Measurements from ENCODE around the gene ULK1. TPM values are rescaled to one million over a fixed set of nuclear protein-coding genes. Genes with fewer than 3 reads are reported as not detected.
A peak's percentile ranks its signal among the peaks of the same experiment; 100 is the strongest.
"Not testable (repeated sequence)": the region's sequence is repeated elsewhere in the genome, so short reads cannot be mapped to it uniquely, and the experiment has no call there.

The ULK1 gene
- total RNA-seq, 3 donors from 2014 or later, result 16.3 to 17.9 (median 16.7) TPM

DNA sequence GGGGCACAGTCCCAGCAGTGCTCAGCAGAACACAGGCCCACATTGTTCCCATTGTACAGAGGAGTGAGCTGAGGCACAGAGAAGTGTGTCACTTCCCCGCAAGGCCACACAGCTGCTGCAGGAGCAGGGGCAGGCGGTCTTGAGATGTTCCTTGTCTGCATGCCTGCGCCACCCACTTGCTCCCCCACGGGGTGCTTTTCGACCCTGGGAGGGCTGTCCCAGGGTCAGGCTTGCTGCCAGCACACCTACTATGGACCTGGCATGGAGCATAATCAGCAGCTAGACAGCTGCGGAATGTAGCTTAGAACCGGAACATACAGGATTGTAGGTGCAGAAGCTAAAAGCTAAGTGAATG lies 47.5 kb downstream of the ULK1 start:
- Mint-ChIP-seq H3K4me1 (ENCODE audit: low read depth) (no peaks in the 10 kb centered on the region), H3K36me3 (ENCODE audit: insufficient read depth) (peaks cover 31% of the 10 kb centered on the region), H3K4me3 (no peak overlapping the region), H3K27me3 (ENCODE audit: low read depth) (no peaks in the 10 kb centered on the region), H3K9me3 (no peaks in the 10 kb centered on the region)
- DNase-seq (no peak), ATAC-seq (no peak)

DNA sequence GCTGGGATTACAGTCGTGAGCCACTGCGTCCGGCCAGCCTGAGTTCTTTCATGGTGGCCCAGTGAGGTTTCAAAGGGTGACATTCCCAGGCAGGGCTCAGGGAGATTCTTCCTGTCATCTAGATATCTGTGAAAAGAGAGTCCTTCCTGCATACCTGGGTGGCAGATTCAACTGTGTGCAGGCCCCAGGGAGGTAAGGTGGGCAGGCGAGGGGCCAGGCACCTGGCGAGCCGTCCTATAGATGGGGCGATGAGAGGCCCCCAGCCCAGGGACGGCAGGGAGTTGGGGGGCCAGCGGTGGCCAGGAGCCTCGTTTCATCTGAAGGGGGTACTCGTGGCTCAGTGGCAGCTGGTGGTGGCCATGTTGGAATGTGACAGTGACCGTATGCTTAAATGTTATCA lies 48.2 kb downstream of the ULK1 start:
- H3K4me1 Mint-ChIP-seq (ENCODE audit: low read depth), result peaks cover 3% of the 10 kb centered on the region
- no peak overlapping the region for H3K4me3 Mint-ChIP-seq
- peaks cover 29% of the 10 kb centered on the region for H3K36me3 Mint-ChIP-seq (ENCODE audit: insufficient read depth)
- no peaks in the 10 kb centered on the region for H3K9me3 Mint-ChIP-seq
- DNase-seq (no peak), ATAC-seq (no peak)
- no peaks in the 10 kb centered on the region for H3K27me3 Mint-ChIP-seq (ENCODE audit: low read depth)

DNA sequence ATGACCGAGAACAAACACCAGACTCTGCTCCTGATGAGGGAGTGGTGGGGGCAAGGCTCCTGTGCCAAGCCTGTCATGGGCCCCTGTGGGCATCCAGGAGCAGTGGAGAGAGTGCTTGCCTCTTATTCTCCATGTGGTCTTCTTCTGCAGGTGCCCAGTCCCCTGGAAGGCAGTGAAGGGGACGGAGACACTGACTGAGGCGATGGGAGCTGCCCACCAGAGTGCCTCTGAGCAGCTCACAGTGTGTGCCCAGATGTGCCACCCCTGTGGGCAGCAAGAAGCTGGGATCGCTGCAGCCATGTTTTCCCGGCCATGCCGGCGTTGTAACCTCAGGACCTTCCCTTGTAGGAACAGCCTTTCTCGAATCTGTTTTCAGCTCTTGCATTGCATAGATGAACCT lies 49.0 kb downstream of the ULK1 start:
- DNase-seq (no peak), ATAC-seq (no peak)
- Mint-ChIP-seq H3K27me3 (ENCODE audit: low read depth) (no peaks in the 10 kb centered on the region), H3K9me3 (no peaks in the 10 kb centered on the region), H3K36me3 (ENCODE audit: insufficient read depth) (peaks cover 25% of the 10 kb centered on the region), H3K4me1 (ENCODE audit: low read depth) (peaks cover 9% of the 10 kb centered on the region), H3K4me3 (no peak overlapping the region)

DNA sequence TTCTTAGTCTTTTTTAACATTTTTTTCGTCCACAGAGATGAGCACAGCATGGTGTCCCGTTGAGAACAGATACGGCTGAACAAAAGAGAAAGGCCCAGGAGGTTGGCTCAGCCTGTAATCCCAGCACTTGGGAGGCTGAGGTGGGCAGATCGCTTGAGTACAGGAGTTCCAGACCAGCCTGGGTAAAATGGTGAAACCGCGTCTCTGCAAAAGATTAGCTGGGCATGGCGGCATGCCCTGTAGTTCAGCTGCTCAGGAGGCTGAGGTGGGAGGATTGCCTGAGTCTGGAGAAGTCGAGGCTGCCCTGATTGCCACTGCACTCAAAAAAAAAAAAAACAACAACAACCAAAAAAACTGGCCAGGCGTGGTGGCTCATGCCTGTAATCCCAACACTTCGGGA lies 49.5 kb downstream of the ULK1 start:
- DNase-seq (no peak), ATAC-seq (no peak)
- Mint-ChIP-seq H3K4me3 (no peak overlapping the region), H3K4me1 (ENCODE audit: low read depth) (peaks cover 14% of the 10 kb centered on the region), H3K9me3 (no peaks in the 10 kb centered on the region), H3K36me3 (ENCODE audit: insufficient read depth) (peaks cover 25% of the 10 kb centered on the region), H3K27me3 (ENCODE audit: low read depth) (no peaks in the 10 kb centered on the region)

DNA sequence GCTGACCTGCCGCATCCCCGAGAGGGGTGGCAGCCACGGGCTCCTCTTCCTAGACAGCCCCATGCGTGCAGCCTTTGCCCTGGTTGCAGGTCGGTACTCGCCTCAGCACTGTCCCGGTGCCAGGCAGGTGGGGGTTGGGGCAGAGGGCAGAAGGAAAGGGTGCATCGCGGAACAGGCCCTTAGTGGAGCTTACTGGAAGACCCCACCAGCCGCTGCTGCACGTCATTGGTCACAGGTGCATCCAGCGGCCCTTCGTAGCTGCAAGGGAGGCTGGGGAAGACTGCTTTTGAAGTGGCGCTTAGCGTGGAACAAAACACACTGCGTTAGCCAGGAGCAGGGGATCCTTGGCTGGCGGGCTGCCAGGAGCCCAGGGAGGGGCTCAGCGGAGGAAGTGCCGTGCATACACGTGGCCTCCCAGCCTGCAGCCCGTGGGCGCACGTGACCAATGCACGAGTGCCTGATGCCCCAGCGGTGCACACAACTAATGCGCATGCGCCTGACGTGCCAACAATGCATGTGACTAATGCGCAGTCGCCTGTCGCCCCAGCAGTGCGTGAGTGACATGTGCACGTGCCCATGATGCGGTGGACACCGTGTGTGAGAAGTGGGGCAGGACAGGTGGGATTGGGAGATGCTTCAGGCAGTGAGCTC lies 50.3 kb downstream of the ULK1 start:
- H3K9me3 Mint-ChIP-seq, result no peaks in the 10 kb centered on the region
- DNase-seq, result no peak
- ATAC-seq, result no peak
- H3K27me3 Mint-ChIP-seq (ENCODE audit: low read depth), result no peaks in the 10 kb centered on the region
- peaks cover 16% of the 10 kb centered on the region for H3K4me1 Mint-ChIP-seq (ENCODE audit: low read depth)
- peaks cover 25% of the 10 kb centered on the region for H3K36me3 Mint-ChIP-seq (ENCODE audit: insufficient read depth)
- H3K4me3 Mint-ChIP-seq, result no peak overlapping the region

DNA sequence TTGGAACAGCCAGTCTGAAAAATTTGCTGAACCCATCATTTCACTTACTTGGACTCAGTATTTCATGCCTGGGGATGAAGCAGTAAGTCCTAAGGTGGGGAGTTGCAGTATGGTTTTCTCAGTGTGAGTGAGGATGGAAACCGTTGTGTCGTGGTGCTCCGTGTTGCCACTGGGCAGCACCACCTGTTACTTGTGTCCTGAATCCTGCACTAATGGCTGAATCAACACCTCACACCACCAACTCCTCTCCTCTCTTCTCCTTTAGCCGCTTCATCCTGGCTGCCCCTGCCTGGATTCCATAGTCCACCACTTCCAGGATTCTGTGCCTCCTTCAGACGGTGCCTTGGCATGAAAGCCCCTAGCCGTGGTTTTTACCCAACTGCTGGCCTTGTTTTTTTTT lies 52.3 kb downstream of the ULK1 start:
- DNase-seq, result no peak

DNA sequence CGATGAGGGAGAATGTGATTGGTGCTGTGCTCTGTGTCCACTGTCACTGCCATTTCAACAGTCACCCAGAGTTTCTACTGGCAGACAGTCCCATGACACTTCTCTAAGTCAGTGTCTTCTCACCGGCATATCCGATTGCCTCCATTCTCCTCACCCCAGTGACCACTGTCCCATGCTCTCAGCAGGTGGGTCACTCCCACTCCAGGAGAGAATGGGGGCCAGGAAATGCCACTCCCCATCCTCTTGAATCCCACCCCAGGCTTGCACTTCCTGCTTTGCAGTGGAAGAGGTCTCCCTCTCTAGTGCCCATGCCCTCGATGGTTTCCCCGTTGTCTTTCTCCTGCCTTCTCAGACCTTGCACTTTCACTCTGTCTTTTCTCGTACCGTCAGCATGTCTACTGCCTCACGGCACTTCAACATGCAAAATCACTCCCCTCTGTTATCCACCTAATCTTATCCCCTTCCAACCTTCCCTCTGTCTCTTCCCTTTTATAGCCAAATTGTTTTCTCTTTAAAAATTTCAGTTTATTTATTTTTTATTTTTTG lies 53.1 kb downstream of the ULK1 start:
- no peak for ATAC-seq
- no peak overlapping the region for H3K4me3 Mint-ChIP-seq
- no peaks in the 10 kb centered on the region for H3K27me3 Mint-ChIP-seq (ENCODE audit: low read depth)
- H3K9me3 Mint-ChIP-seq, result no peaks in the 10 kb centered on the region
- H3K36me3 Mint-ChIP-seq (ENCODE audit: insufficient read depth), result peaks cover 13% of the 10 kb centered on the region
- DNase-seq, result no peak
- peaks cover 23% of the 10 kb centered on the region for H3K4me1 Mint-ChIP-seq (ENCODE audit: low read depth)

More for the DNA sequence above, 52.3 kb downstream of the ULK1 start:
- peaks cover 13% of the 10 kb centered on the region for H3K36me3 Mint-ChIP-seq (ENCODE audit: insufficient read depth)
- ATAC-seq, result no peak
- no peaks in the 10 kb centered on the region for H3K27me3 Mint-ChIP-seq (ENCODE audit: low read depth)
- H3K4me3 Mint-ChIP-seq, result no peak overlapping the region
- peaks cover 20% of the 10 kb centered on the region for H3K4me1 Mint-ChIP-seq (ENCODE audit: low read depth)
- no peaks in the 10 kb centered on the region for H3K9me3 Mint-ChIP-seq

DNA sequence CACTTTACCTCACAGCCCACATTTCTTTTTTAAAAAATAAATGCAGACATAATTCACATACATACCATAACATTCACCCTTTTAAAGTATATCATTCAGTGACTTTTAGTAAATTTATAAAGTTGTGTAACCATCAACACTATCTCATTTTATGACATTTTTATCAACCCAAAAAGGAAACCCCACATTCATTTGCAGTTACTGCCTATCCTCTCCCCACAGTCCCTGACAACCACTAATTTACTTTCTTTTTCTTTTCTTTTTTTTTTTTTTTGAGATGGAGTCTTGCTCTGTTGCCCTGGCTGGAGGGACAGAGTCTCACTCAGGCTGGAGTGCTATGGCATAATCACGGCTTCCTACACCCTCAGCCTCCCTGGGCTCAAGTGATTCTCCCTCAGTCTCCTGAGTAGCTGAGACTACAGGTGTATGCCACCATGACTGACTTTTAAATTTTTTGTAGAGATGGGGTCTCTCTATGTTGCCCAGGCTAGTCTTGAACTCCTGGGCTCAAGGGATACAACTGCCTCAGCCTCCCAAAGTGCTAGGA lies 53.8 kb downstream of the ULK1 start:
- Mint-ChIP-seq H3K9me3 (no peaks in the 10 kb centered on the region), H3K4me1 (ENCODE audit: low read depth) (peaks cover 30% of the 10 kb centered on the region), H3K27me3 (ENCODE audit: low read depth) (no peaks in the 10 kb centered on the region), H3K36me3 (ENCODE audit: insufficient read depth) (peaks cover 13% of the 10 kb centered on the region), H3K4me3 (no peak overlapping the region)
- DNase-seq (no peak), ATAC-seq (no peak)

DNA sequence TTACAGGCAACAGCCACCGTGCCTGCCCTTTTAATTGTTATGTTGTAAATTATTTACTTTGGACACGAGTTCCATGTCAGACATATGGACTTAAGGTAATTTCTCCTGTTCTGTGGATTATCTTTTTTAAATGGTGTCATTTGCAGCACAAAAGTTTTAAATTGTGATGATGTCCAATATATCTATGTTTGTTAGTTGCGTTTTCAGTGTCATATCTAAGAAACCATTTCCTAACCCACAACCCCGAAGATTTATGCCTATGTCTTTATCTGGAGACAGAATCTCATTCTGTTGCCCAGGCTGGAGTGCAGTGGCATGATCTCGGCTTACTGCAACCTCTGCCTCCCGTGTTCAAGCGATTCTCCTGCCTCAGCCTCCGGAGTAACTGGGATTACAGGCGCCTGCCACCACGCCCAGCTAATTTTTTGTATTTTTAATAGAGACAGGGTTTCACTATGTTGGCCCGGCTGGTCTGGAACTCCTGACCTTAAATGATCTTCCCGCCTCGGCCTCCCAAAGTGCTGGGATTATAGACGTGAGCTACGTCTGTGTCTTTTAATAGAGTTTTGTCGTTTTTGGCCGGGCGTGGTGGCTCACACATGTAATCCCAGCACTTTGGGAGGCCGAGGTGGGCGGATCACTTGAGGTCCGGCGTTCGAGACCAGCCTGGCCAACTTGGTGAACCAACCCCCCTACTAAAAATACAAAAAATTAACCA lies 54.5 kb downstream of the ULK1 start:
- ATAC-seq; H3K36me3 Mint-ChIP-seq (ENCODE audit: insufficient read depth); H3K27me3 Mint-ChIP-seq (ENCODE audit: low read depth); H3K9me3 Mint-ChIP-seq; DNase-seq: not testable (repeated sequence)
- Mint-ChIP-seq H3K4me1 (ENCODE audit: low read depth) (peaks cover 34% of the 10 kb centered on the region), H3K4me3 (peak overlapping the region; percentile 72)

DNA sequence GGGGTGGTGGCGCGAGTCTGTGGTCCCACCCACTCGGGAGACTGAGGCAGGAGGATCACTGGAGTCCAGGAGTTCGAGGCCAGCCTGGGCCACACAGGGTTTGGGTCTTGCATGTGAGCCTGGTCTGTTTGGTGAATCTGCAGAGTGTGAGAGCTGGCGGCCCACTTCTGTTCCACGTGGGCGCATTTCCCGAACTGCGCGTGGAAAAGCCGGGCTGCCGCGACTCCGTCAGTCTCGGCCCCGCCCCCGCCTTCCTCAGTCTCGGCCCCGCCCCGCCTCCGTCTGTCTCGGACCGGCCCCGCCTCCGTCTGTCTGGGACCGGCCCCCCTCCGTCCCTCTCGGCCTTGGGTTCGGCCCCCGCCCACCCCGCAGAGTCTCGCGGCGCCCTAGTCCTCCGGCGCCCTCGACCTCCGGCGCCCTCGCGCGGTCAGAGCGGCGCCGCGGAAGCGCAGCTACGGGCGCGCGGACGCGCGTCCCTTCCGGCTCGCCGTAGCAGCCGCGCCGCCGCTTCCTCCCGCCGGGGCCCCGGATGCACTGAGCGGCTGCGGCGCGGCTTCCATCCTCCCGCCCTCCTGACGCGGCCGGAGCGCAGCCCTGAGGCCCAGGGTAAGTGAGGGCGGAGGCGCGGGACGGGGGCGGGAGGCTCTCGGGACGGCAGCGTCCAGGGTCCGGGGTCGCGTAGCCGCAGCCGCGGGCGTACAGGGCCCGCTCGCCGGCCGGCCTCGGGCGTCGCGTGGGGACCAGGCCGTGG lies 55.2 kb downstream of the ULK1 start, which contains the start of gene EP400:
Gene EP400, plus strand, starts transcription at position 512 of the 751 bp plus-strand sequence. CDS start 10,678 bp downstream, outside the sequence.
- ATAC-seq (peak; percentile 91 to 94), DNase-seq (peak; percentile 98)
- Mint-ChIP-seq H3K4me3 (peak within 1 kb of the TSS; percentile 92), H3K27me3 (ENCODE audit: low read depth) (no peaks in the 10 kb centered on the region), H3K36me3 (ENCODE audit: insufficient read depth) (peaks cover 5% of the 10 kb centered on the region), H3K4me1 (ENCODE audit: low read depth) (peaks cover 34% of the 10 kb centered on the region), H3K9me3 (no peaks in the 10 kb centered on the region)

DNA sequence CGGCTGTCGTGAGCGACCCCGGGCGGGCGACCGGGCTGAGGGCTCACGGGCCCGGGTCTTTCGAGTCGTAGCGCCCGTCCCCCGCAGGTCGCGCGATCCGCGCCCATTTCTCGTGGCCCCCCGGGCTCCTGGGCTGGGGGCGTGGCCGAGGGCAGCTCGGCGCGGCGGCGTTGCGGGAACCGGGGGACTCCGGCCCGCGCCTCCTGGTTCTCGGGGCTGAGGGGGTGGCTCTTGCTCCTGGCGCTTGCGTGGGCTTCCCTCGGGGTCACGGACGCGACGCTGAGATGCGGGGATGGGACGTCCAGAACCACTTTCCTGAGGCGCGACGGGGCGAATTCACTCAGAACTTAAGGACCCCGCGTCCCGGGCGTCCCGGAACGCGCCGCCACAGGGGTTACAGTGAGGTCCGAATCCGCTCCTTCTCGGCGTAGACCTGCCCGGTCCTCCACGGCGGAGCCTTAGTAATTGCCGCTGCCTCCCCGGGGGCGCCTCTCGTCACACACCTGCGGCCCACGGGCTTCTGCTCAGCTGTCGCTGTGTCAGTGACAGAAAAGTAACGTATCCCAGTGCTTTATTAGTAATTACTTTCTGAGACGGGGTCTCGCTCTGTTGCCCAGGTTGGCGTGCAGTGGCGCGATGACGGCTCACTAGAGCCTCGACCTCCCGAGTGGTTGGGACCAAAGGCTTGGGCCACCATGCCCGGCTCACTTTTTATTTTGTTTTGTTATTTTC lies 55.9 kb downstream of the ULK1 start:
- DNase-seq (peak; percentile 37), ATAC-seq (peak; percentile 29 to 39)
- H3K4me1 Mint-ChIP-seq (ENCODE audit: low read depth), result peaks cover 38% of the 10 kb centered on the region
- no peaks in the 10 kb centered on the region for H3K9me3 Mint-ChIP-seq
- no peaks in the 10 kb centered on the region for H3K27me3 Mint-ChIP-seq (ENCODE audit: low read depth)
- peaks cover 2% of the 10 kb centered on the region for H3K36me3 Mint-ChIP-seq (ENCODE audit: insufficient read depth)
- peak overlapping the region; percentile 92 for H3K4me3 Mint-ChIP-seq

DNA sequence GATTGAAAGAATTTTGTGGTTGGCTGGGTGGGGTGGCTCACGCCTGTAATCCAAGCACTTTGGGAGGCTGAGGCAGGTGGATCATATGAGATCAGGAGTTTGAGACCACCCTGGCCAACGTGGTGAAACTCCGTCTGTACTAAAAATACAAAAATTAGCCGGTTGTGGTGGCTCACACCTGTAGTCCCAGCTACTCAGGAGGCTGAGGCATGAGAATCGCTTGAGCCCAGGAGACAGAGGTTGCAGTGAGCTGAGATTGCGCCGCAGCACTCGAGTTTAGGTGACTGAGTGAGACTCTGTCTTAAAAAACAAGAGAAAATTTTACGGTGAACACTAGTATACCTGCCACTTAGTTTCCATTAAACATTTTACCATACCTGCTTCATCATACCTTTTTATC lies 59.4 kb downstream of the ULK1 start:
- H3K4me3 Mint-ChIP-seq; ATAC-seq; H3K9me3 Mint-ChIP-seq; H3K27me3 Mint-ChIP-seq (ENCODE audit: low read depth); DNase-seq; H3K36me3 Mint-ChIP-seq (ENCODE audit: insufficient read depth): not testable (repeated sequence)
- H3K4me1 Mint-ChIP-seq (ENCODE audit: low read depth), result peaks cover 53% of the 10 kb centered on the region

DNA sequence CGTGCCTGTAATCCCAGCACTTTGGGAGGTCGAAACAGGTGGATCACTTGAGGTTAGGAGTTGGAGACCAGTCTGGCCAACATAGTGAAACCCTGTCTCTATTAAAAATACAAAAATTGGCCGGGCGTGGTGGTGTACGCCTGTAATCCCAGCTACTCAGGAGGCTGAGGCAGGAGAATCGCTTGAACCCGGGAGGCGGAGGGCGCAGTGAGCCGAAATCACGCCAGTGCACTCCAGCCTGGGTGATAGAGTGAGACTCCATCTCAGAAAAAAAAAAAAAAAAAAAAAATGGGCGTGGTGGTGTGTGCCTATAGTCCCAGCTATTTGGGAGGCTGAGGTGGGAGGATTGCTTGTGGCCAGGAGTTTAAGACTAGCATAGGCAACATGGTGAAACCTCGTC lies 60.0 kb downstream of the ULK1 start:
- DNase-seq; ATAC-seq; H3K4me3 Mint-ChIP-seq; H3K27me3 Mint-ChIP-seq (ENCODE audit: low read depth); H3K9me3 Mint-ChIP-seq; H3K36me3 Mint-ChIP-seq (ENCODE audit: insufficient read depth): not testable (repeated sequence)
- peaks cover 57% of the 10 kb centered on the region for H3K4me1 Mint-ChIP-seq (ENCODE audit: low read depth)

DNA sequence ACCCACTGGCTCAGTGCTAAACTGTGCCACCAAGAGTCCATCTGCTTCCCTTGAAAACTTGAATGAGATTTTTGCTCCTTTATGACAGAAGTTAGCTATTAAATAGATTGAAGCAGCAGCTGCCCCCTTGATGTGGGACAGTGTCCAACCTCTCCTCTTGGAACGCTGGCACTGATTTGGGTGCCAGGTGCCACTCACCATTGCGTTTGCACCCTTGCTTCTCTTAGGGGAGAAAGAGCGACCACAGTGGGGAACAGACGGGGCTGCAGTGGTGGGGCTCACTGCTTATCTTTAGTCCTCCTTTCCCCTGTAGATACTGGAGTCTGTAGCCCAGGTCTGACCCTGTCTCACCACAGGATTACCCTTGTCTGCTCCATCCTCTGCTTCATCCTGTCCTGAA lies 64.7 kb downstream of the ULK1 start:
- Mint-ChIP-seq H3K4me1 (ENCODE audit: low read depth) (peaks cover 62% of the 10 kb centered on the region), H3K9me3 (no peaks in the 10 kb centered on the region), H3K27me3 (ENCODE audit: low read depth) (no peaks in the 10 kb centered on the region), H3K4me3 (no peak overlapping the region), H3K36me3 (ENCODE audit: insufficient read depth) (peaks cover 14% of the 10 kb centered on the region)
- no peak for ATAC-seq
- DNase-seq, result no peak

All from activated T-cell treated with anti-CD3 and anti-CD28 coated beads, Interleukin-2, amount 50 U/mL, for 4 hours (primary cell).